GM19324 (cell line): ENCODE data around the gene RETREG1.
"Not testable (repeated sequence)": the region's sequence is repeated elsewhere in the genome, so short reads cannot be mapped to it uniquely, and the experiment has no call there.

ENCODE experiments used
- ATAC-seq: cut with Tn5 transposase; IDR thresholded peaks from one replicate; pipeline ENCODE4 v1.9.1; 2021; ENCODE audit warnings: mild to moderate bottlenecking, moderate library complexity; ENCODE audit not compliant: unreplicated experiment, low FRiP score

Gene RETREG1

DNA sequence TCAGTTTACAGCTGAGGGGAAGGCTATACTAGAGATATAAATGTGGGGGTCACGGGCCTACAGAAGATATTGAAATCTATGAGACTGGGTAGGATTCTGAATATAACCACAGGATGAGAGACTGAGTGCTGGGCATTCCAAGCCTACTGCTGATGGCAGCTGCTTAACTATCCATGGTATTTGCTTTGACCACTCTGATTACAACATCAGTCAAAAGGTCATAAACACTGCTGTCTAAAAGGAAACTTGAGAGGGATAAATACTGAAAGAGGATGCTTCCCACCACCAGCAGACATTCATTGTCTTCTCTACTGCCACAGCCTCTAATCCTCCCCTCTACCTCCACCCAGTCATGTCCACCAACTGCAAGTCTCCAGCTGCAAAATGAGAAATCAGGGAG, 155.0 kb downstream of the RETREG1 start:
- no peak for ATAC-seq

GRCh38 chr5:16461026-16461425, 155.8 kb downstream of the RETREG1 start:
- no peak for ATAC-seq

- ATAC-seq: no peak
Observed at GRCh38 chr5:16459451-16459850, 157.3 kb downstream of the RETREG1 start.

- no peak for ATAC-seq
Observed at GRCh38 chr5:16457853-16458252, 158.9 kb downstream of the RETREG1 start.

- no peak for ATAC-seq
Observed at GRCh38 chr5:16457451-16457850, 159.3 kb downstream of the RETREG1 start.

GRCh38 chr5:16456103-16456832, 160.5 kb downstream of the RETREG1 start:
- peak; percentile 57 for ATAC-seq

- peak; percentile 4 for ATAC-seq
Observed at GRCh38 chr5:16455668-16456067, 161.1 kb downstream of the RETREG1 start.

GRCh38 chr5:16454686-16455085, 162.1 kb downstream of the RETREG1 start:
- no peak for ATAC-seq

DNA sequence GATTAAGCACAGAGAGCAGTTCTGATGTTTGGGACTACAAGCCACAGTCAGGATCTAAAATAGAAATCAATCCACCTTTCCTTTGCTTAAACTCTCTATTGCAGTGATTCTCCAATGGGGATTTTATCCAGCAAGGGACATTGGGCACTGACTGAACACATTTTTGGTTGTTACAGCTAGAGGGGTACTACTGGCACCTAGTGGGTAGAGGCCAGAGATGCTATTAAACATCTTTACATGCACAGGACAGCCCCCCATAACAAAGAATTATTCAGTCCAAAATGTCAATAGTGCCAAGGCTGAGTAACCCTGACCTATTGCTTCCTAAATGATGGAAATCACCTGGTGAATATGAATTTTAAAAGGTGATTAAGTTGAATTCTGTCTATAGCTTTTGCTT, 163.2 kb downstream of the RETREG1 start:
- ATAC-seq: no peak

DNA sequence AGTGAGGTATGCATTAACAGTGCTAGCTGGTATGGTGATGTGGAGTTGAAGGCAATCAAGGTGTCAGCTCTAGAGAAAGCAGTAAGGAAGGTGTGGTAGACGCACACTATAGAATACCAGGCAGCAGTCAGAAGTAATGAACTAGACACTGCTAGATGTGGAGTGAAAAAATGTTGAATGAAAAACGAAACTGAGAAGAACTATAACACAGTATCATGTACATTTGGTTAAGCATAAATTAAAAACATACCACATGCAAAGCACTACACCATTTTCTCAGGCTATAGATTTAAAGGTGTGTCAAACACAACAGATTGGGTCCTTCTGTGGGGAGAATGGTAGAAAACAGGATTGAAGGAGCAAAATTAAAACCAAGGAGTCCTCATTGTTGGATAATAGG, 166.6 kb downstream of the RETREG1 start:
- ATAC-seq: peak; percentile 70

DNA sequence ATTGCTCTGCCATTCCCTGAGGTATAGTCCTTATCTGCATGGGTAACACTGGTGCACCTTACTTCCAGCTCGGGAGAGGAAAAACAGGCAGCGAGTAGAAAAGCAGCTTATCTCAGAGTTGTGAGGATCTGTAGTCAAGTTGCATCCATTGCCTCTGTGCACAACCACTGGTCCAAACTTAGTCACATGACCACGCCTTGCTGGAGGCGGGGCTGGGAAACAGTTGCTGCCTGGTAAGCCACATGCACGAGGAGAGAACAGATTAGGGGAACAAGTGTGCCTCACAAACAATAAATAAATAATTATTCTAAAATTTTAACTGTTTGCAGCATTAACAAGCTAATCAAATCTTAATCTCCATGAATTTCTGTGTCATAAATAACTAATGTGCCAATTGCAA, 169.8 kb downstream of the RETREG1 start:
- ATAC-seq: no peak

GRCh38 chr5:16437977-16438376, 178.8 kb downstream of the RETREG1 start:
- no peak for ATAC-seq

DNA sequence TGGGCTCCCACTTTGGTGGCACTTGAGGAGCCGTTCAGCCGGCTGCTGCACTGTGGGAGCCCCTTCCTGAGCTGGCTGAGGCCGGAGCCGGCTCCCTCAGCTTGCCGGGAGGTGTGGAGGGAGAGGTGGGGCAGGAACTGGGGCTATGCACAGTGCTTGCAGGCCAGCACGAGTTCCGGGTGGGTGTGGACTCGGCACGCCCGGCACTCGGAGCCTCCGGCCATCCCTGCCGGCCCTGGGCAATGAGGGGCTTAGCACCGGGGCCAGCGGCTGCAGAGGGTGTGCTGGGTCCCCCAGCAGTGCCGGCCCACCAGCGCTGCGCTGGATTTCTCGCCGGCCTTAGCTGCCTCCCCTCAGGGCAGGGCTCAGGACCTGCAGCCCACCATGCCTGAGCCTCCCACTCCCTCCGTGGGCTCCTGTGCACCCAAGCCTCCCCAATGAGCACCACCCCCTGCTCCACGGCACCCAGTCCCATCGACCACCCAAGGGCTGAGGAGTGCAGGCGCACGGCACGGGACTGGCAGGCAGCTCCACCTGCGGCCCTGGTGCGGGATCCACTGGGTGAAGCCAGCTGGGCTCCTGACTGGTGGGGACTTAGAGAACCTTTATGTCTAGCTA, 180.6 kb downstream of the RETREG1 start:
- not testable (repeated sequence) for ATAC-seq

GRCh38 chr5:16431490-16431889, 185.3 kb downstream of the RETREG1 start:
- ATAC-seq: no peak

DNA sequence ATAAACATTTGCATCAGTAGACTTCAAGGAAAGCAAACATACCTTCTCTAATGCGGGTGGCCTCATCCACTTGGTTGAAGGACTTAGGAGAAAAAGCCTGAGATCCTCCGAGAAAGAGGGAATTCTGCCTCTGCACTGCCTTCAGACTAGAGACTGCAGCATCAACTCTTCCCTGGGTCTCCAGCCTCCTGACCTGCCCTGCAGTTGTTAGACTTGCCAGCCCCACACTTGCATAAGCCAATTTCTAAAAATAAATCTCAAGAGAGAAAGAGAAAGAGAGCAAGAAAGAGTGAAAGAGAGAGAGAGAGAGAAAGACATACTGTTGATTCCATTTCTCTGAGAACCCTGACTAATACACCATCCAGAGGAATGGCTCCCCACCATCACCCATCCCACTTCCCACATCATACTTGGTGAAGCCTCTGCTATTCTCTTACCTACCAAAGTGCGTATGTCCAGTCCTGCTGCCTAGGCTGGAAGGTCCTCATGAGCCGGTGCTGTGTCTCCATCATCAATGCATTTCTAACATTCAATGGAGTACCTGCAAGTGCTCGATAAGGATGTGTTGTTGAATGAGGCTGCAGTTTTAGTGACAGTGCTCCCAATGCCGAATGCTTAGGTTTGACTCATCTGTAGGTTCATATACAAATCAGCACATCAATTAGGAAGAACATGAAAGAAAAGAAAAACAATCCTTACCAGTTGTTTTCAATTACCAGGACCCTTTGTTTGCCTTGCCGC, 186.3 kb downstream of the RETREG1 start:
- no peak for ATAC-seq

GRCh38 chr5:16428359-16428758, 188.4 kb downstream of the RETREG1 start:
- ATAC-seq: no peak

- no peak for ATAC-seq
Observed at GRCh38 chr5:16427587-16427986, 189.2 kb downstream of the RETREG1 start.
